ENCODE data around the gene WNT5B.

The WNT5B gene

DNA sequence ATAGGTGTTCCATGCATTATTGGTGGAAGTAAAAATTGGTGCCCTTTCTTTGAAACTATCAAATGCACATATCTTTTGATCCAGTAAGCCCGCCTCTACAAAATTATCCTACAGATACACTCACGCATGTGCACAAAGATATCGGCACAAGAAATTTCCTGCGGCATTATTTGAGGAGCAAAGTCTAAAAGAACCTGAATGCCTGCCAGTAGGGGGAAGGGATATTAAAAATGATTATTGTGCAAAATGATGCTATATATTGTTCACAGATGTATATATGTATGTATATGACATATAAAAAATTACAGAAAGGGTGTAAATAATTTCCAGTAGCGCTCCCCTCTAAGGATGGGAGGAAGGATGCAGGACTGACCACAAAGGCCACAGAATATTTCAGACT, 37.2 kb downstream of the WNT5B start:
- no peak for DNase-seq (ENCODE audit: low read depth)
- in situ Hi-C loops (cut with HindIII; ENCODE audit: low sequenced_read_pairs) = loop anchor here (25.0 kb wide), 1 partner anchor 296 kb away; no protein-coding TSS in a partner anchor
- TF ChIP-seq, protein P1, sequence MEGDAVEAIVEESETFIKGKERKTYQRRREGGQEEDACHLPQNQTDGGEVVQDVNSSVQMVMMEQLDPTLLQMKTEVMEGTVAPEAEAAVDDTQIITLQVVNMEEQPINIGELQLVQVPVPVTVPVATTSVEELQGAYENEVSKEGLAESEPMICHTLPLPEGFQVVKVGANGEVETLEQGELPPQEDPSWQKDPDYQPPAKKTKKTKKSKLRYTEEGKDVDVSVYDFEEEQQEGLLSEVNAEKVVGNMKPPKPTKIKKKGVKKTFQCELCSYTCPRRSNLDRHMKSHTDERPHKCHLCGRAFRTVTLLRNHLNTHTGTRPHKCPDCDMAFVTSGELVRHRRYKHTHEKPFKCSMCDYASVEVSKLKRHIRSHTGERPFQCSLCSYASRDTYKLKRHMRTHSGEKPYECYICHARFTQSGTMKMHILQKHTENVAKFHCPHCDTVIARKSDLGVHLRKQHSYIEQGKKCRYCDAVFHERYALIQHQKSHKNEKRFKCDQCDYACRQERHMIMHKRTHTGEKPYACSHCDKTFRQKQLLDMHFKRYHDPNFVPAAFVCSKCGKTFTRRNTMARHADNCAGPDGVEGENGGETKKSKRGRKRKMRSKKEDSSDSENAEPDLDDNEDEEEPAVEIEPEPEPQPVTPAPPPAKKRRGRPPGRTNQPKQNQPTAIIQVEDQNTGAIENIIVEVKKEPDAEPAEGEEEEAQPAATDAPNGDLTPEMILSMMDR (IDR thresholded peaks at IDR 0.05; ENCODE audit: low read depth, low read length, missing control alignments) = no peak
- no peak overlapping the region for H3K4me3 ChIP-seq (ENCODE audit: low read depth, low read length)

DNA sequence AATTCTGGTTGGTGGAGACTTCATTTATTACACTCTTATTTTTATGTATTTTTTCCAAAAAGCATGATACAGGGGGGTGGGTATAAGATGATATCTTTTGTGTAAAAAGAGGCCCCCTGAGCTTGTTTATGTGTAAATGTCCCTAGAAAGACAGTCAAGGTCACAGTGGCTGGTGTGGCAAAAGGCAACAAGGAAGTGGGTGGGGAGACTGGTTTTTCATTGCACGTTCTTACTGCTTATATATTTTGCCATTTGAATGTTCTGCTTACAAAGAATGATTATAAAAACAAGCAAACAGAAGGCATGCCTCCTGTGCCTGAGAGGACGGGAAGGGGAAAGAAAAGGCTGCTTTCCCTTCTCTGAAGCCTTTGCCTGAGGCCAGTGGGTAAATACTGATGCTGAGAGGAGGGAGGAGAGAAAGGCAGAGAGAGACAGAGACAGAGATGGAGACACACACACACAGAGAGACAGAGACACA, 37.7 kb downstream of the WNT5B start:
- no peak overlapping the region for H3K4me3 ChIP-seq (ENCODE audit: low read depth, low read length)
- DNase-seq (ENCODE audit: low read depth) = no peak

DNA sequence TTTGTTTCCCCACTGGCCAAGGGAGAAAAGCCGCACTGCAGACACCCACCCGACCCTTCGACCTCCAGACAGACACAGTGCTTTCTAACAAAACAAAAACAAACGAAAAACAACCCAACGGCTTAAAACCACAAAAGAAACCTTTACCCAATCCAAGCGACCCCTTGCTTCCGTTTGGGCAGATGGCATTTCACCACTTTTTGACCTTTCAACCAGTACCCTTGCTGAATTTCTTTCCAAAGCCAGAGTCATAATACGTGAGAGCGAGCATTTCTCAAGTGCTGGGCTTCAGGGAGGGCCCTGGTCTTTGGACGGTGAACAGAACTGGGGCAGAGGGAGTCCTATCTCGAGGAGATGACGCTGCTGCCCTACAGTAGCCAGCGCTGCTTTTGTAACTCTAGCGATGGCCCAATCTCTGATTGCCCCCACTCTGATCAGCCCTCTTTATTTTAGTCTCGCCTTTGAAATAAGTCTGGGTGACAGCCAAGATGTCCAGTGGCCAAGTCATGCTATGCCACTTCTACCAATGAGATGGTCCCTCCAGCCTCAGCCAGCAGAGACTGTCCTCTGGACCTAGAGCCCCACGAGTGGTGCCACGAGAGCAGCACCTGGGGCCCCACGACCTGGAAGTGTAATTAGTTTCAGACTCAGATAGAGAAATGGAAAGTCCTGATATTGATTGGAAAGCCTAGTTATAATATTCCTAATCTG, 40.0 kb downstream of the WNT5B start:
- in situ Hi-C loops (cut with HindIII; ENCODE audit: low sequenced_read_pairs) = loop anchor here (25.0 kb wide), 1 partner anchor 293 kb away; no protein-coding TSS in a partner anchor
- TF ChIP-seq, protein P1 (IDR thresholded peaks at IDR 0.05; ENCODE audit: low read depth, low read length, missing control alignments) = no peak
- no peak for DNase-seq (ENCODE audit: low read depth)

More for the DNA sequence above, 37.7 kb downstream of the WNT5B start:
- in situ Hi-C loops (cut with HindIII; ENCODE audit: low sequenced_read_pairs) = loop anchor here (25.0 kb wide), 1 partner anchor 296 kb away; no protein-coding TSS in a partner anchor
- TF ChIP-seq, protein P1 (IDR thresholded peaks at IDR 0.05; ENCODE audit: low read depth, low read length, missing control alignments) = no peak

DNA sequence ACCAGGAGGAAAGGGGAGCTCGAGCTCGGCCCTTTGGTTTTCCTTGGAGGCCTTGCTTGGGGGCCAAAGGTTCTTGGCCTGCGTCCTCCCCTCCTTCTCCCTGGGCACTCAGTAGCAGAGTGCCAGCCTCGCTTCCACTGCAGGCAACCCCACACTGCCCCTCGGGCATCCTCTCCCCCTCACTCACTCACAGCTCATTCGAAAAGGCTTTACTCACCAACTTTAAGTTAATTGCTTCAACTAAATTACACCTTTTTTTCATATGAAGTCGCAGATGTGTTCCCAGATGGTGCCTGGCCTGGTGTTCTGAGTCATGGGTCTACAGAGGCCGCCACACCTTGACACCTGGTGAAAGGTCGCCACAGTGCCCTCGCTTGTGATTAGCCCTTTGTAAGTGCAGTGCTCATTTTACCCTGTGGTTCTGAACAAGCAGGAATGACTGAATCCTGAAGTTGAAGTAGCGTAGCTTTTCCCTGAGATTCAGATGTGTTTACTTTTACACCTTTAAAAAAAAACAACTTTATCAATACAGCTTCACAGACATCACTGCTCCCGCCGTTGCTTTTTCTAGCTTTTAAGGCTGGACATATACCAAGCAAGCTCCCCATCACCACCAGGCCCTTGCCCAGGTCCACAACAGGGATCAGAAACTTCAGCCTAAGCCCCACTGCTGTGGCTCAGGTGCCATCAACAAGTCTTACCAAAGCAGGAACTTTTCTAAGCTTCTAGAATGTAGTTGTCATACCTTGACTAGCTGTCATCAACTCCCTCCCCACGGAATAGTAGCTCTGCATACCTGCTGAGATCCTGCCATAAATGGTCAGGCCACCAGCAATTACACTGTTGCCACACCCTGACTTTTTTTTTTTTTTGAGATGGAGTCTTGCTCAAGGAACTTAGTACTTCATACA, 41.6 kb downstream of the WNT5B start:
- H3K4me3 ChIP-seq (ENCODE audit: low read depth, low read length) = no peak overlapping the region
- TF ChIP-seq, protein P1 (IDR thresholded peaks at IDR 0.05; ENCODE audit: low read depth, low read length, missing control alignments) = no peak
- DNase-seq (ENCODE audit: low read depth) = no peak
- in situ Hi-C loops (cut with HindIII; ENCODE audit: low sequenced_read_pairs) = loop anchor here (25.0 kb wide), 1 partner anchor 292 kb away; no protein-coding TSS in a partner anchor

More for the DNA sequence above, 40.0 kb downstream of the WNT5B start:
- H3K4me3 ChIP-seq (ENCODE audit: low read depth, low read length) = no peak overlapping the region

DNA sequence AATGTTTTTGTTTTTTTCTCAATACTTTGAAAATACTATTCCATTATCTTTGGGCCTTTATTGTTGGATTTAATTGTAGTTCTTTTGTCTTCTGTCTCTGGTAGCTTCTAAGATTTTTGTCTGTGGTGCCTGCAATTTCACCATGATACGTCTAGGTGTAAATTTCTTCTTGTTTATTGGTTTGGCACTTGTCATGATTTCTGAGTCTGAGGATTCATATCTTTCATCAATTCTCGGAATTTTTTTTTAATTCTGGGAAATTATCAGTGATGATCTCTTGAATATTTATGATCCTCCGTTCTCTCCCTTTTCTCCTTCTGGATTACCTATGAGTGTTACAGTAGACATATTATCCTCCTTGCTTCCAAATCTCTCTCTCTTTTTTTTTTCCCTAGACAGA, 47.0 kb downstream of the WNT5B start:
- TF ChIP-seq, protein P1 (IDR thresholded peaks at IDR 0.05; ENCODE audit: low read depth, low read length, missing control alignments) = no peak
- no peak overlapping the region for H3K4me3 ChIP-seq (ENCODE audit: low read depth, low read length)
- in situ Hi-C loops (cut with HindIII; ENCODE audit: low sequenced_read_pairs) = no loop called here
- DNase-seq (ENCODE audit: low read depth) = no peak

DNA sequence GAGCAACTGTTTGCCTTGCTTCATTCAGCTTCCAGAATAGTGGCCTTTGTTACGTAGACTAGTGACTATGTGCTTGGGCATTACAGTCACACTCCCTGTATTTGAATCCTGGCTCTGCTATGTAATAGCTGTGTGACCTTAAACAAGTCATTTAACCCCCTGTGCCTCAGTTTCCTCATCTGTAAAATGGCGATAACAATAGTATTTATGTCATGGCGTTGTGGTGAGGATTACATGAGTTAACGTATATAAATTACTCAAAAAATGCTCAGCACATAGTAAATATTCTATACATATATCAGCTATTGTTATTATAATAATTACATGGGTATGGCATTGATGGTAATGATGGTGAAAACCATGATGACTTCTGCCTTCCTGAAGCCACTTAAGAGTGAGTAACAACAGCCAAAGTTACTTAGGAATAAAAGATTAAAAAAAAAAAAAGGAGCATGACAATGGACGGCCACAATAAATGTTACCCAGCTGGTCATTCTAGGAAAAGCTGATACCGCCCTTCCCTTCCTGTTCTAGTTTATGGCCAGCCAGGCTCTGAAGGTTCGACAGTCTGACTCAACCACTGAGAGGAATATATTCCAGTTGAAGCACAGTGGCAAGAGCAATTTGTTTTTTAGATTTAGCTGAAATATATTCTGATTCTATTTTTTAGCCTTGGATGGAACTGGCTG, 51.9 kb downstream of the WNT5B start:
- in situ Hi-C loops (cut with HindIII; ENCODE audit: low sequenced_read_pairs) = no loop called here
- H3K4me3 ChIP-seq (ENCODE audit: low read depth, low read length) = no peak overlapping the region
- TF ChIP-seq, protein P1 (IDR thresholded peaks at IDR 0.05; ENCODE audit: low read depth, low read length, missing control alignments) = no peak
- no peak for DNase-seq (ENCODE audit: low read depth)

Data from astrocyte of the cerebellum (primary cell).